Endothelial cell of umbilical vein (primary cell): ENCODE results near the gene SLC13A1. TPM values are rescaled to one million over a fixed set of nuclear protein-coding genes. Genes with fewer than 3 reads are reported as not detected.

Source experiments
- BruUV-seq: library from RNA; stranded (reverse); fragments of 400-500 nt; replicated peaks from 2 replicates; lab custom pipeline; 2021; lab: Mats Ljungman, UMichigan
- CTCF ChIA-PET: fragments of 300-600, 350-600 bp; sonication (Branson Sonifier 250); formaldehyde crosslinking; loops from one replicate; lab custom pipeline; 2021; ENCODE audit warnings: antibody characterized with exemption, inconsistent platforms; lab: Charles Lee
- POLR2A ChIA-PET: fragments of 300-600, 350-600 bp; sonication (Branson Sonifier 250); formaldehyde crosslinking; loops from one replicate; lab custom pipeline; 2021; ENCODE audit warnings: antibody characterized with exemption, inconsistent platforms; lab: Charles Lee
- DNase-seq: peaks from one replicate; pipeline ENCODE4 v3.0.0-alpha.2; 2011; ENCODE audit warnings: low read depth, low spot score
- FAIRE-seq: peaks from 2 replicates; lab custom pipeline; 2011; peaks lifted over from hg19 to GRCh38; lab: Jason Lieb, UNC
- H2AFZ ChIP-seq: 2 replicates; pipeline ENCODE4 v1.6.0; 2012; ENCODE audit warnings: low read depth, low read length, control low read depth, inconsistent platforms
- H3K27ac ChIP-seq: 2 replicates; pipeline ENCODE4 v1.5.1; 2011; ENCODE audit warnings: low read depth, mild to moderate bottlenecking, control low read depth, low read length, moderate library complexity; ENCODE audit not compliant: insufficient read depth
- H3K27me3 ChIP-seq, 2 experiments: 2 replicates each; pipeline versions ENCODE4 v1.6.0 to v1.6.1; 2011; ENCODE audit warnings: low read length in 2 of 2, mixed read lengths in 1 of 2; ENCODE audit not compliant: control insufficient read depth in 2 of 2, insufficient read depth in 2 of 2
- H3K36me3 ChIP-seq, 2 experiments: 2 replicates in 1 of 2; 3 replicates in 1 of 2; pipeline ENCODE4 v1.5.1; 2011; ENCODE audit warnings: low read length in 2 of 2, mild to moderate bottlenecking in 1 of 2, moderate library complexity in 1 of 2; ENCODE audit not compliant: control insufficient read depth in 2 of 2, insufficient read depth in 2 of 2; ENCODE audit errors: extremely low read depth in 1 of 2
- H3K4me1 ChIP-seq: 3 replicates; pipeline ENCODE4 v1.5.1; 2011; ENCODE audit warnings: mild to moderate bottlenecking, low read length; ENCODE audit not compliant: control insufficient read depth, insufficient read depth; ENCODE audit errors: extremely low read depth
- H3K4me2 ChIP-seq: 2 replicates; pipeline ENCODE4 v1.6.1; 2011; ENCODE audit warnings: low read length, control low read depth, mixed read lengths; ENCODE audit not compliant: insufficient read depth
- H3K4me3 ChIP-seq, 3 experiments: fragments of 200-600 bp in 1 of 3; sonication (generic), shearing (Covaris generic) in 1 of 3; replicated peaks in 1 of 3; 2 replicates each; pipeline ENCODE4 v1.5.1; 2011 to 2016; ENCODE audit warnings: control low read depth in 3 of 3, low read length in 3 of 3, mild to moderate bottlenecking in 2 of 3, inconsistent platforms in 1 of 3, low read depth in 1 of 3, moderate library complexity in 1 of 3; ENCODE audit not compliant: insufficient read depth in 1 of 3
- H3K79me2 ChIP-seq: 2 replicates; pipeline ENCODE4 v1.6.0; 2012; ENCODE audit warnings: low read length, inconsistent platforms; ENCODE audit not compliant: control insufficient read depth, insufficient read depth
- H3K9ac ChIP-seq: replicated peaks from 2 replicates; pipeline ENCODE3; 2011; ENCODE audit warnings: low read length, control low read depth; ENCODE audit not compliant: insufficient read depth; ENCODE audit errors: extremely low read depth
- H3K9me1 ChIP-seq: replicated peaks from 3 replicates; pipeline ENCODE4 v1.6.0; 2011; ENCODE audit warnings: mild to moderate bottlenecking, low read length; ENCODE audit not compliant: control insufficient read depth, insufficient read depth; ENCODE audit errors: extremely low read depth
- H3K9me3 ChIP-seq: replicated peaks from 2 replicates; pipeline ENCODE4 v1.5.1; 2012; ENCODE audit warnings: low read length, inconsistent platforms; ENCODE audit not compliant: control insufficient read depth, insufficient read depth
- H4K20me1 ChIP-seq: replicated peaks from 2 replicates; pipeline ENCODE3; 2011; ENCODE audit warnings: mild to moderate bottlenecking, low read length; ENCODE audit not compliant: control insufficient read depth, insufficient read depth; ENCODE audit errors: extremely low read depth
- EZH2 ChIP-seq: IDR thresholded peaks from 2 replicates; pipeline ENCODE4 v1.6.1; 2012; ENCODE audit warnings: borderline replicate concordance, low read depth, mild to moderate bottlenecking, moderate library complexity, low read length, inconsistent platforms; ENCODE audit not compliant: severe bottlenecking
- FOS ChIP-seq: IDR thresholded peaks from 2 replicates; pipeline ENCODE4 v1.6.1; 2011; ENCODE audit warnings: mild to moderate bottlenecking, low read length, moderate library complexity, borderline replicate concordance; ENCODE audit not compliant: insufficient read depth
- GATA2 ChIP-seq: IDR thresholded peaks from 2 replicates; pipeline ENCODE4 v1.7.0; 2011; ENCODE audit warnings: low read depth, mild to moderate bottlenecking, moderate library complexity, mixed read lengths, low read length; ENCODE audit not compliant: insufficient read length, insufficient read depth
- JUN ChIP-seq: IDR thresholded peaks from 2 replicates; pipeline ENCODE4 v1.6.1; 2011; ENCODE audit warnings: borderline replicate concordance, low read depth; ENCODE audit not compliant: insufficient read length, insufficient read depth
- MYC ChIP-seq: IDR thresholded peaks from one replicate; pipeline ENCODE4 v1.6.1; 2011; ENCODE audit warnings: mild to moderate bottlenecking, low read depth, low read length
- POLR2A ChIP-seq: IDR thresholded peaks from 2 replicates; pipeline ENCODE4 v1.6.1; 2012; ENCODE audit warnings: low read depth, mild to moderate bottlenecking, control low read depth, low read length
- POLR2AphosphoS5 ChIP-seq: IDR thresholded peaks from 2 replicates; pipeline ENCODE4 v1.6.1; 2012; ENCODE audit warnings: low read depth, mild to moderate bottlenecking, control low read depth, low read length, moderate library complexity; ENCODE audit not compliant: insufficient read depth
- dilution Hi-C: fragments of 300-500 bp; cut with MboI; formaldehyde crosslinking; loops from one replicate; pipeline ENCODE4 v1.15.0; 2019; ENCODE audit warnings: low sequenced_read_pairs; ENCODE audit not compliant: extremely low pct_ligation_motif_present
- intact Hi-C: fragments of 100-400 bp; cut with micrococcal nuclease; formaldehyde crosslinking; loops from one replicate; pipeline ENCODE4 v1.10.0; 2022
- polyA plus RNA-seq, 4 experiments: library from polyadenylated mRNA; depleted of rRNA in 3 of 4; stranded (reverse) in 3 of 4; unstranded in 1 of 4; fragments of >200 nt; gene quantifications; 2 replicates each; pipeline versions ENCODE4 v1.2.1 to v1.2.3, GENCODE V29; 2011 to 2012; ENCODE audit warnings: missing spikeins in 1 of 4
- total RNA-seq: library from RNA; stranded (reverse); gene quantifications from 2 replicates; pipeline ENCODE4 v1.2.3, GENCODE V29; 2021
- TF ChIP-seq, protein P1 (sequence below): IDR thresholded peaks from 2 replicates; pipeline ENCODE4 v1.6.1; 2011; ENCODE audit not compliant: insufficient read depth, insufficient read length
- TF ChIP-seq, protein P2 (sequence below), 2 donors: IDR thresholded peaks; 1 replicate in 1 of 2; 2 replicates in 1 of 2; pipeline ENCODE4 v1.5.1; 2011; ENCODE audit warnings: low read length in 2 of 2, mild to moderate bottlenecking in 2 of 2, moderate library complexity in 2 of 2, control low read depth in 1 of 2, inconsistent platforms in 1 of 2, low read depth in 1 of 2; ENCODE audit not compliant: insufficient read depth in 1 of 2; ENCODE audit errors: extremely low read depth in 1 of 2

The SLC13A1 gene
- total and polyA plus RNA-seq, 2 donors (not counting 3 experiments of a cell fraction or from before 2014, with no cell fraction given), result not detected

DNA sequence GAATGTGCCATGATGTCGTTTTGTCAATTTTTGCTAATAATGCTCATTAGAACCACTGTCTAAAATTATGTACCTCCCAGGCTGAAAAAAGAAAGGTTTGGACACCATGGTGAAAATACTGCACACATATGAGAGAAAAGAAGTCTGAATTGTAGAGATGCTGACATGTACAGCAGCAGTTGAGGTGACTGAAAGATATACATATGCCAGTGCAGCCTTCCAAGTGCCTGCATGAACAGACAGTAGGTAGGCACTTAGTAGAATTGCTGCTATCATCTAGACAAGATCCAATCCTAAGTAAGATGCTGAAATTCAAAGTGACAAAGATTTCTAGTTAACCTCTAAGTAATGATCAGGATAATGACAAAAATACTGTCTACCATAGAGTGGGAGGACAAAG lies 86.9 kb downstream of the SLC13A1 start:
- H3K9ac ChIP-seq, result no peak overlapping the region
- intact Hi-C loops (no loop called here), dilution Hi-C loops (no loop called here)
- H3K4me2 ChIP-seq, result no peak overlapping the region
- no peaks in the 10 kb centered on the region for H3K79me2 ChIP-seq
- DNase-seq (no peak), FAIRE-seq (no peak)
- H4K20me1 ChIP-seq, result no peaks in the 10 kb centered on the region
- peaks cover 0 to 2% of the 10 kb centered on the region in 2 experiments for H3K27me3 ChIP-seq
- no peaks in the 10 kb centered on the region for H3K9me1 ChIP-seq
- POLR2A ChIA-PET, result no interaction called here
- CTCF ChIA-PET, result no interaction called here
- H3K4me3 ChIP-seq, result no peak overlapping the region
- no TSS peak for BruUV-seq
- no peaks in the 10 kb centered on the region for H3K9me3 ChIP-seq
- H3K4me1 ChIP-seq, result peaks cover 5% of the 10 kb centered on the region
- H2AFZ ChIP-seq, result no peak overlapping the region
- no peak for TF ChIP-seq POLR2AphosphoS5
- TF ChIP-seq POLR2A, result no peak
- TF ChIP-seq, protein P1, sequence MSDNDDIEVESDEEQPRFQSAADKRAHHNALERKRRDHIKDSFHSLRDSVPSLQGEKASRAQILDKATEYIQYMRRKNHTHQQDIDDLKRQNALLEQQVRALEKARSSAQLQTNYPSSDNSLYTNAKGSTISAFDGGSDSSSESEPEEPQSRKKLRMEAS, result no peak
- TF ChIP-seq EZH2, result no peak
- TF ChIP-seq FOS, result no peak
- TF ChIP-seq JUN, result no peak
- TF ChIP-seq, protein P2, sequence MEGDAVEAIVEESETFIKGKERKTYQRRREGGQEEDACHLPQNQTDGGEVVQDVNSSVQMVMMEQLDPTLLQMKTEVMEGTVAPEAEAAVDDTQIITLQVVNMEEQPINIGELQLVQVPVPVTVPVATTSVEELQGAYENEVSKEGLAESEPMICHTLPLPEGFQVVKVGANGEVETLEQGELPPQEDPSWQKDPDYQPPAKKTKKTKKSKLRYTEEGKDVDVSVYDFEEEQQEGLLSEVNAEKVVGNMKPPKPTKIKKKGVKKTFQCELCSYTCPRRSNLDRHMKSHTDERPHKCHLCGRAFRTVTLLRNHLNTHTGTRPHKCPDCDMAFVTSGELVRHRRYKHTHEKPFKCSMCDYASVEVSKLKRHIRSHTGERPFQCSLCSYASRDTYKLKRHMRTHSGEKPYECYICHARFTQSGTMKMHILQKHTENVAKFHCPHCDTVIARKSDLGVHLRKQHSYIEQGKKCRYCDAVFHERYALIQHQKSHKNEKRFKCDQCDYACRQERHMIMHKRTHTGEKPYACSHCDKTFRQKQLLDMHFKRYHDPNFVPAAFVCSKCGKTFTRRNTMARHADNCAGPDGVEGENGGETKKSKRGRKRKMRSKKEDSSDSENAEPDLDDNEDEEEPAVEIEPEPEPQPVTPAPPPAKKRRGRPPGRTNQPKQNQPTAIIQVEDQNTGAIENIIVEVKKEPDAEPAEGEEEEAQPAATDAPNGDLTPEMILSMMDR (IDR thresholded peaks at IDR 0.05; ENCODE audit: extremely low read depth in 1 of 2, insufficient read depth in 1 of 2, low read depth in 1 of 2, low read length in 2 of 2), result no peak
- TF ChIP-seq GATA2, result no peak
- TF ChIP-seq MYC, result no peak
- H3K36me3 ChIP-seq, result no peaks in the 10 kb centered on the region
- no peak overlapping the region for H3K27ac ChIP-seq
